WERI-Rb-1 (cell line): ENCODE measurements around the gene ZNF410.
"Not testable (repeated sequence)": the region's sequence is repeated elsewhere in the genome, so short reads cannot be mapped to it uniquely, and the experiment has no call there.

Experiments used
- DNase-seq: peaks from one replicate; pipeline ENCODE4 v3.0.0-alpha.2; 2020
- H3K27ac ChIP-seq: fragments of 250-450 bp; sonication (Bioruptor Pico); 2 replicates; pipeline ENCODE4 v1.5.1; 2020; ENCODE audit warnings: mild to moderate bottlenecking, moderate library complexity
- H3K27me3 ChIP-seq: fragments of 250-450 bp; sonication (Bioruptor Pico); 2 replicates; pipeline ENCODE4 v1.5.1; 2021; ENCODE audit warnings: mild to moderate bottlenecking, low read depth, moderate library complexity; ENCODE audit not compliant: insufficient read depth, severe bottlenecking
- H3K36me3 ChIP-seq: fragments of 250-450 bp; sonication (Bioruptor Pico); 2 replicates; pipeline ENCODE4 v1.5.1; 2020; ENCODE audit warnings: mild to moderate bottlenecking, moderate library complexity
- H3K4me3 ChIP-seq: 2 replicates; pipeline ENCODE4 v1.5.1; 2011; ENCODE audit warnings: low read depth, mild to moderate bottlenecking, control low read depth, low read length
- H3K9me3 ChIP-seq: fragments of 250-450 bp; sonication (Bioruptor Pico); 2 replicates; pipeline ENCODE4 v1.5.1; 2021; ENCODE audit warnings: mild to moderate bottlenecking, moderate library complexity; ENCODE audit not compliant: severe bottlenecking
- CTCF ChIP-seq: IDR thresholded peaks from 2 replicates; pipeline ENCODE4 v1.5.1; 2011; ENCODE audit warnings: low read depth, mild to moderate bottlenecking, control low read depth, inconsistent platforms, low read length

Gene ZNF410

DNA sequence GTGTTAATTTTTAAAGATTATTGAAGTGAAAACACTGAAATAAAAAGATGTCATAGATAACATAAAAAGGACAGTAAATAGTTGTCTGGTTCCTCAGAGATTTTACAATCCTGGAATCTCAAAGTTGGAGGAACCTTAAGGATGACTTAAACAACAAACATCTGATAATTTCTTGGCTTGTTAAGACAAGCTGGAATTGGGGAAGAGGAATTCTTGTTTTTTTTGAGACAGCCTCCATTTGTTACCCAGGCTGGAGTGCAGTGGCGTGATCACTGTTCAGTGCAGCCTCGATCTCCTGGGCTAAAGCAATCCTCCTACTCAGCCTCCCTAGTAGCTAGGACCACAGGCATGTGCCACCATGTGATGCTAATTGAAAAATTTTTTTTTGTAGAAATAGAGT lies 2.3 kb downstream of the ZNF410 start:
- Histone ChIP-seq H3K36me3 (peaks cover 32% of the 10 kb centered on the region), H3K27ac (no peak overlapping the region), H3K9me3 (no peaks in the 10 kb centered on the region), H3K4me3 (no peak overlapping the region), H3K27me3 (no peaks in the 10 kb centered on the region)
- no peak for DNase-seq
- TF ChIP-seq CTCF: no peak

GRCh38 chr14:73889376-73889775 lies 2.7 kb downstream of the ZNF410 start:
- Histone ChIP-seq H3K27ac (no peak overlapping the region), H3K27me3 (no peaks in the 10 kb centered on the region), H3K9me3 (no peaks in the 10 kb centered on the region), H3K4me3 (no peak overlapping the region), H3K36me3 (peaks cover 36% of the 10 kb centered on the region)
- DNase-seq: no peak
- TF ChIP-seq CTCF: no peak

DNA sequence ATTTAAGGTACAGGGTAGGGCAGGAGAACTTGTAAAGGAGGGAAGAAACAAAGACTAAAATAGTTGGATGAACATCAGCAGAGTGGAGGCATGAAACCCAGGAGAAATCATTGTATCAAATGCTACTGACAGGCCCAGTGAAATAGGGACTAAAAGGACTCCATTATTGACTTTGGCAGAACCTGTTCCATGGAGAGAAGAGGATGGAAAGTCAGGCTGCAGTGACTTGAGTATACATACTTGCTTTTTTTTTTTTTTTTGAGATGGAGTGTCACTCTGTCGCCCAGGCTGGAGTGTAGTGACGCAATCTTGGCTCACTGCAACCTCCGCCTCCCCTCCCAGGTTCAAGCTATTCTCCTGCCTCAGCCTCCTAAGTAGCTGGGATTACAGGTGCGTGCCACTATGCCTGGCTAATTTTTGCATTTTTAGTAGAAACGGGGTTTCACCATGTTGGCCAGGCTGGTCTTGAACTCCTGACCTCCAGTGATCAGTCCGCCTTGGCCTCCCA lies 7.6 kb downstream of the ZNF410 start:
- peaks cover 79% of the 10 kb centered on the region for H3K36me3 ChIP-seq
- not testable (repeated sequence) for H3K27ac ChIP-seq, H3K4me3 ChIP-seq, DNase-seq, H3K27me3 ChIP-seq, H3K9me3 ChIP-seq

DNA sequence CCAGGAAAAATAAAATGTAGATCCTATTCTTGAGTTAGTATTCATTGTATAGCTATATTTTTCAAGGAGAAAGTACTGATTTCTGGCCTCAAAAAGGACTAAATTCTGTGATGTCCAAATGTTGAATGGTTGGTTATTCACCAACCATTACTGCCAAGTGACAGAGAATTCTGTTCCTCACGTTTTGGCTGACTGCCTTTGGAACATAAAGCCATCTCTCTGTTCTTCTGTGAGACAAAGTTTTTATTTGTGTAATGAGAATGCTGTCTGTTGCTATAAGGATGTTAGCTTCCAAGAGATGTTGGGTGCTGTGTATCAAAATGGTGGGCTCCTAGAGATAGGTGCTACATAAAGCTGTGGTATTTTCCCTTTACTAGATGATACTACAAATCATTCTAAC lies 9.3 kb downstream of the ZNF410 start:
- no peak for DNase-seq
- Histone ChIP-seq H3K27me3 (no peaks in the 10 kb centered on the region), H3K4me3 (no peak overlapping the region), H3K36me3 (peaks cover 88% of the 10 kb centered on the region), H3K9me3 (no peaks in the 10 kb centered on the region), H3K27ac (no peak overlapping the region)
- TF ChIP-seq CTCF: no peak

DNA sequence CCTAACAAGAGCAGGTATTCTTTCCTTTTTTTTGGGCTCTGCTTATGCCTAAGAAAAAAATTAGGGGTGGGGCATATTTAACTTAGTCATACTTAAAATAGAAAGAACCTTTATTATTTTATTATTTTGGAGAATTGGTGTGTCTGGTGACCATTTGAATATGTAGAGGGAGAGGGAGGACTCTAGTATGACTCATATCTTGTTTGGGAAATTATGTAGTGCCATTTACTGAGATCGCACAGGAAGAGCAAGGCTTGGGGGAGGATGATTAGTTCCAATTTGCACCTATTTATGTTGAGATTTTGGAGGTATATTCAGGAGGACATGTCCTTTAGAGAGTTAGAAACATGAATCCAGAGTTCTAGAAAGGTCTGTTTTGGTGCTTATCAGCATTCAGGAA lies 9.9 kb downstream of the ZNF410 start:
- Histone ChIP-seq H3K36me3 (peaks cover 89% of the 10 kb centered on the region), H3K27ac (no peak overlapping the region), H3K4me3 (no peak overlapping the region), H3K27me3 (no peaks in the 10 kb centered on the region), H3K9me3 (no peaks in the 10 kb centered on the region)
- no peak for DNase-seq
- no peak for TF ChIP-seq CTCF

DNA sequence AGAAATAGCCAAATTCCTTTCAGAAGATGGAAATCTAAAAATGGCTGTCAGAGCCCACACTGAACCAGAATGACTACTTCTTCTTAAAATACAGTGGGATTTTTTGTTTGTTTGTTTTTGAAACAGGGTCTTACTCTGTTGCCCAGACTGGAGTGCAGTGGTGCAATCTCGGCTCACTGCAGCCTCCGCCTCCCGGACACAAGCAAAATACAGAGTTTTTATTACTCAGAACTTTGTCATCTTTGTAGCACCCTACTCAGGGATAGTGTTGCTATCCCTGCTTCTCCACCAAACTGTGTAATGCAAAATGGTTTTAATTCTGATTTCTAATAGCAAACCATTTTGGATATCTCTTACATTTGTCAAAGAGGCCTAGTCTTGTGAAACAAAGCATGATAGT lies 16.4 kb downstream of the ZNF410 start:
- no peak for TF ChIP-seq CTCF
- Histone ChIP-seq H3K36me3 (peaks cover 81% of the 10 kb centered on the region), H3K4me3 (no peak overlapping the region), H3K27me3 (no peaks in the 10 kb centered on the region), H3K9me3 (no peaks in the 10 kb centered on the region), H3K27ac (no peak overlapping the region)
- DNase-seq: no peak
